ENCODE results near the gene TEX48.

Gene TEX48

DNA sequence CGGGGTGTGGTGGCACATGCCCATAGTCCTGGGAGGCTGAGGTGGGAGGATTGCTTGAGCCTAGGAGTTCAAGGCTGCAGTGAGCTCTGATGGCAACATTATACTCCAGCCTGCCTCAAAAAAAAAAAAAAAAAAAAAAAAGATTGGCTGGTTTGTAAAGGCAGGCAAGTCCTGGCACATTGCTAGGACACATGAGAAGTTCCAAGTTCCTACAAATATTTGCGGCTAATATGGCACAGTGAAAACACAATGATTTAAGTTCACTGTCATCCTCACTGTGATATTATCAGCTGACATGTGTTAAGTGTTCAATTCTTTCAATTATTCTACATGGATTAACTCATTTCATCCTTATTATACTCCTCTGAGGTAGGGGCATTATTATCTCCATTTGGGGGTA is 50.8 kb downstream of the TEX48 start:
- TF ChIP-seq, protein P1, sequence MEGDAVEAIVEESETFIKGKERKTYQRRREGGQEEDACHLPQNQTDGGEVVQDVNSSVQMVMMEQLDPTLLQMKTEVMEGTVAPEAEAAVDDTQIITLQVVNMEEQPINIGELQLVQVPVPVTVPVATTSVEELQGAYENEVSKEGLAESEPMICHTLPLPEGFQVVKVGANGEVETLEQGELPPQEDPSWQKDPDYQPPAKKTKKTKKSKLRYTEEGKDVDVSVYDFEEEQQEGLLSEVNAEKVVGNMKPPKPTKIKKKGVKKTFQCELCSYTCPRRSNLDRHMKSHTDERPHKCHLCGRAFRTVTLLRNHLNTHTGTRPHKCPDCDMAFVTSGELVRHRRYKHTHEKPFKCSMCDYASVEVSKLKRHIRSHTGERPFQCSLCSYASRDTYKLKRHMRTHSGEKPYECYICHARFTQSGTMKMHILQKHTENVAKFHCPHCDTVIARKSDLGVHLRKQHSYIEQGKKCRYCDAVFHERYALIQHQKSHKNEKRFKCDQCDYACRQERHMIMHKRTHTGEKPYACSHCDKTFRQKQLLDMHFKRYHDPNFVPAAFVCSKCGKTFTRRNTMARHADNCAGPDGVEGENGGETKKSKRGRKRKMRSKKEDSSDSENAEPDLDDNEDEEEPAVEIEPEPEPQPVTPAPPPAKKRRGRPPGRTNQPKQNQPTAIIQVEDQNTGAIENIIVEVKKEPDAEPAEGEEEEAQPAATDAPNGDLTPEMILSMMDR (IDR thresholded peaks at IDR 0.05), result no peak

DNA sequence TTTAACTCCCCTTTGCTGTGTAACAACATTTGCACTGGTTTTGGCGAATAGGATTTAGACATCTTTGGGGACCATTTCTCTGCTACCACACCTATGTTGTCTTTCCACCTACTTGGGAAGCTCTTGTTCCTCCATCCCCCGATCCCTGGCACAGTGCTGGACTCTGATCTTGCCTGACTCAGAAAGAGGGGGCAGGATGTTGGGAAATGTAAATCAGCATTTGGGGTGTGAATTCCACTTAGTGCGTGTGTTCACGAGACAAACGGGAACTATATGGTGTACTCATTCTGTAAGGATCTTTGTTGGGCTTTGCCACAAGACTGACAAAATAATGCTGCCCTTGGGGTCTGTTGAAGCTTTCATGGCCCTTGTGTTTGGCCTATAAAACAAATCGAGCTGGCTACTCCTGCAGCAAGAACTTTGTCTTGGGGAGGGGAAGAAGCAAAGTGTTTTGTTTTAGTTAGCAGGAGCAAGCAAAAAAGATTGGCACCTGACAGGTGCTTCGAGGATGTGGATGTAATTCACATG is 52.4 kb downstream of the TEX48 start:
- TF ChIP-seq, protein P1 (IDR thresholded peaks at IDR 0.05), result no peak

DNA sequence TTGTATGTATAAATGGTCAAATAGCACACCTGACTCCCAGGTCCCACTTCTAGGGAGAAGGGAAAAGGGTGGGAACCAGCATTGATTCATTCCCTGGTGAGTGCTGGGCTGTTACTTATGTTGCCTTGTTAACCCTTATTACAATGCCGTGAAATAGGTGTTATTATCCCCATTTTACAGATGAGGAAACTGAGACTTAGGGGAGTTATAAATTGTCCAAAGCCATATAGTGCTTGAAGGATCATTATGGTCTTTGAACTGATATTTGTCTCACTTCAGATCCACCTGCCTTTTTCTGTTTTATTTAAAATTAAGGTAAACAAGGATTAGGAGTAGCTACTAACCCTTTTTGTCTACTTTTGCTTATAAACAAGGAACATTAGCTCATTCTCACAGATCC is 54.4 kb downstream of the TEX48 start:
- TF ChIP-seq, protein P1 (IDR thresholded peaks at IDR 0.05), result no peak

DNA sequence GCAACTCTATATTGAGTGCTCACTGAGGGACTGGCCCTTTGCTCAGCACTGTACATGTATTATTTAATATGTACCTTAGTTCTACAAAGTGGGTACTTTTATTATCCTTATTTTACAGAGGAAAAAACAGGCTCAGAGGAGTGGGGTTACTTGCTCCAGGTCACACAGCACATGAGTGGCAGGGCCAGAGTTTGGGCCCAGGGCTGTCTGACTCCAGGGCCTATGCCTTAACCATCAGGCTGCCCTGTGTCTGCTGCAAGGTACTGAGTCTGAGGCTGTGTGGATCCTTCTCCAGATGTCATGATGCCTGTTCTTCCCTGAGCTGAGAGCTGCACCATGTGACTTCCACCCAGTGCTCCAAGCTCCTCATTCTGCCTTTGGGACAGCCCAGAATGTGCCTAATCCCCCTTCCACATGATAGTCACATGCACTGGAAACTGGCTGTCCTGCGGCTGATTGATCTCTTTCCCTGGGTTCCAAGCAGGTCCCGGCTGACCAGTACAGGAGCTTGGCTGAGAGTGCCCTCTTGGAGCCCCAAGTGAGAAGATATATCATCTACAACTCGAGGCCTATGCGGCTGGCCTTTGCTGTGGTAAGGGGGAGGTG is 55.5 kb downstream of the TEX48 start:
- TF ChIP-seq, protein P1 (IDR thresholded peaks at IDR 0.05), result no peak

DNA sequence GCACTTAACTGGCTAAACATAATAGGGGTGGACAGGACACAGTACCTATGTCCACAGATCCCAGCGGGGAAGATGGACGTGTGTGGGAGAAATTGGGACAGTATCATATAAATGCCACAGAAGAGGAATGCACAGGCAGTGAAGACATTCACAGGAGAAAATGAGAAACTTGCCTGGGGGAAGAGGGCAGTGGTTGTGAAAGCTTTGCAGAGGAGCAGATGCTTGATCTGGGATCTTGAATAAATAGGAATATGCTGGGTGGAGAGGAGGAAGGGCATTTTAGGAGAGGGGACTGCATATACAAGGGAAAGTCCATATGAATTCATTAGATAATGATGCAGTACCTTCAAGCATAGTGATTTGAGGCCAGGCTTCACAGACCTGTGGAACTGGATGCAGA is 57.3 kb downstream of the TEX48 start:
- TF ChIP-seq, protein P1 (IDR thresholded peaks at IDR 0.05), result no peak

DNA sequence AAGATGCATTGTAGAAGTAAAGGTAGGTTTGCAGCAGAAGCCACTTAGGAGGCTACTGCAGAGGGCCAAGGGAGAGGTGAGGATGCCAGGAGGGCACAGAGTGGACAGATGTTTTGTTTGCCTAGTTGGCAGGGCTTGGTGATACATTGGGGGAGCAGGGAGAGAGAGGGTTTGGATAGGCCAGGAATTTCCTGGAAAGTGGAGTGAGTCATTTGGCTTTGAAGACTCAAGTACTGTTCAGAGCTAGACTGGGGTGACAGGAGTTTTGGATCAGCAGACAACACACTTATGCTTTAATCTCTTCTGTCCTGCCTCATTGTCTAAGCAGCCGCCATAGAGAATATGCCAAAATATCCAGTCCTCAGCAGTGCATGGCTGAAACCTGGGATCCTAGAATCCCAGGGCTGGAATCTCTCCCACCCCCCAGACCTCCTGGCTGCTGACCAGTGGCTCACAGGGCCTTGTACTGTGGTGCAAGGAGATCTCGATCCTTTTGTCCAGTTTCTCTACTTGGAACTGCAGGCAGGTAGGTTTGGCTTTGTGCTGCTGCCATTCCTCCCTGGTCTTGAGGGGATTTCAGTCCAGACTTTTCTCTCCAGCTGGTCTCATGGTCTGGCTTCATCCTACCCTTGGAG is 59.9 kb downstream of the TEX48 start:
- TF ChIP-seq, protein P1 (IDR thresholded peaks at IDR 0.05), result no peak

DNA sequence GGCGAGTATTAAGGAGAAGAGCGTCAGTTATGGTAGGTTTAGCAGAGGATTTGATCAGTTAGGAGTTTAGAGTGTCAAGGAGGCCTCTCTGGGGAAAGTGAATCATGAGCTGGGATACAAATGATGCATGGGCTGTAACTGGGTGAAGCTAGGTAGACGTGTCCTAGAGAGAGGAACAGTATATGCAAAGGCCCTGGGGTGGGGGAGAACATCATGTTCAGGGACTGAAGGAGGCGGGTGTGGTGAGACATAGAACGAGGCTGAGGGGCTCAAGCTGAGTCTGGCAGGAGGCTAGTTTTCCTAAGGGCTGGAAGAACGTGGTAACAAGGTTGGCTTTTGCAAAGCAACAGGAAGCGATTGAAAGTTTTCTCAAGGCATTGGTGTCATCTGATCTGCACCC is 60.4 kb downstream of the TEX48 start:
- TF ChIP-seq, protein P1 (IDR thresholded peaks at IDR 0.05), result no peak
